ENCODE results near the gene UQCRHL.

GRCh38 chr1:15767941-15768340 lies 39.5 kb downstream of the UQCRHL start:
- no peak for TF ChIP-seq CTCF (IDR thresholded peaks at IDR 0.05)
- TF ChIP-seq POLR2AphosphoS5 (IDR thresholded peaks at IDR 0.05), result no peak
- no peak for TF ChIP-seq POLR2A (IDR thresholded peaks at IDR 0.05)
- no peak for TF ChIP-seq EP300 (IDR thresholded peaks at IDR 0.05)
